ENCODE results near the gene GALE. TPM values are rescaled to one million over a fixed set of nuclear protein-coding genes. Genes with fewer than 3 reads are reported as not detected.

The GALE gene
- total and polyA plus RNA-seq, 2 of the 13 experiments (the other 11 are each of a cell fraction or from before 2014, with no cell fraction given) = 85.2 to 88.4 TPM

DNA sequence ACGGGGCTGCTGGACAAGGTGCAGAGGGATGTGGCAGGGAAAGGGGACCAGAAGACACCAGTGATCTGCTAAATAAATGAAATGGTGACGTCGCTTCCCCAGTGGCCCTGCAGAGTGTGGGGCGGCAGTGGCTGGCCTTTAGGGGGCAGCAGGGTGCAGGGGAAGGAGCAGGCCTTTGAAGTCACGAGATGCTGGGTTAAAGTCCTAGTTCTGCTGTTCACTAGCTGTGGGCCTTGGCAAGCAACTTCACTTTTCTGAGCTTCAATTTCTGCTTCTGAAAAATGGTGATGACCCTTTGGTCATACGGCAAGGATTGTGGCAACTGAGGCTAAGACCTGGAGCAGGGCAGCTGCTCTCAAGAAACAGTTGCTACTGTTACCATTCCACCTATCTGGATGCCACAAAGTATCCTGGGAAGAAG lies 9.2 kb upstream of the GALE start:
- no TSS peak for BruUV-seq (replicated peaks)
- peak; percentile 89 for ATAC-seq
- peak overlapping the region; percentile 59 for H3K27ac ChIP-seq (ENCODE audit: extremely low read length, insufficient read depth, low read length)
- FAIRE-seq = peak; percentile 82
- intact Hi-C loops (cut with micrococcal nuclease; ENCODE audit: unreplicated experiment) = loop anchor here (1.0 to 2.0 kb wide), 2 partner anchors 45 to 107 kb away; no protein-coding TSS in a partner anchor
- no peaks in the 10 kb centered on the region for H4K20me1 ChIP-seq (ENCODE audit: insufficient read depth, low read length)
- peak; percentile 78 for DNase-seq (ENCODE audit: low spot score)
- no peaks in the 10 kb centered on the region for H3K27me3 ChIP-seq (ENCODE audit: control insufficient read depth in 1 of 2, insufficient read depth in 2 of 2, low read length in 2 of 2)
- peaks cover 36% of the 10 kb centered on the region for H3K4me1 ChIP-seq (ENCODE audit: insufficient read depth, low read length)
- in situ Hi-C loops (cut with HindIII; ENCODE audit: extremely low pct_ligation_motif_present, low pct_unique_long_range_greater_than_20kb) = loop anchor here (5.0 kb wide), 2 partner anchors 58 to 108 kb away; partner anchors contain the start of gene FUCA1
- ChIA-PET POLR2A (interaction anchor here (0.9 to 4.7 kb wide), 8 partner anchors 9 to 107 kb away, joined by 3 to 71 read pairs (median 6); partner anchors contain the start of genes FUCA1, GALE, HMGCL and PITHD1), CTCF (ENCODE audit: low intra/inter-chr PET ratio, low total read pairs) (interaction anchor here (1.7 to 2.5 kb wide), 3 partner anchors 45 to 107 kb away, joined by 10 to 15 read pairs (median 14); partner anchors contain the start of gene FUCA1)
- H3K4me3 ChIP-seq (replicated peaks in 1 of 3; ENCODE audit: insufficient read depth in 1 of 3, low read depth in 2 of 3, low read length in 3 of 3) = no peak overlapping the region
- peak overlapping the region; percentile 54 for H3K4me2 ChIP-seq (ENCODE audit: low read depth, low read length)
- H3K36me3 ChIP-seq (replicated peaks in 1 of 2; ENCODE audit: control insufficient read depth in 1 of 2, insufficient read depth in 2 of 2, low read length in 2 of 2) = peaks cover 3 to 14% of the 10 kb centered on the region in 2 experiments; a peak in 3 of 5 replicates
- H3K9me3 ChIP-seq (ENCODE audit: low read length) = no peaks in the 10 kb centered on the region
- no peaks in the 10 kb centered on the region for H3K79me2 ChIP-seq (ENCODE audit: insufficient read depth, low read length)
- WGBS (ENCODE audit: low lambda C conversion rate) = 3% methylated on average over 4 of the region's 6 CpGs
- no peak overlapping the region for H2AFZ ChIP-seq (ENCODE audit: low read length)
- peak overlapping the region; percentile 35; the same call in 1 of the 2 replicates for H3K9ac ChIP-seq (ENCODE audit: insufficient read depth, low read depth, low read length)
- TF ChIP-seq HOXA7 (CRISPR knock-in tag; IDR thresholded peaks at IDR 0.05) (no peak), ZNF674 (CRISPR knock-in tag; IDR thresholded peaks at IDR 0.05; ENCODE audit: low read depth) (no peak), TERF1 (CRISPR knock-in tag; IDR thresholded peaks at IDR 0.05) (no peak), TBP (CRISPR knock-in tag; IDR thresholded peaks at IDR 0.05) (no peak), ZNF691 (CRISPR knock-in tag; IDR thresholded peaks at IDR 0.05; ENCODE audit: borderline replicate concordance, low read depth) (no peak), CENPT (CRISPR knock-in tag; IDR thresholded peaks at IDR 0.05; ENCODE audit: low read depth) (no peak), TOE1 (CRISPR knock-in tag; IDR thresholded peaks at IDR 0.05) (no peak), ADNP (CRISPR knock-in tag; IDR thresholded peaks at IDR 0.05) (no peak), SYNCRIP (IDR thresholded peaks at IDR 0.05; ENCODE audit: insufficient read depth, low read depth, low read length) (no peak), MEIS1 (CRISPR knock-in tag; IDR thresholded peaks at IDR 0.05; ENCODE audit: borderline replicate concordance) (no peak), BCL6 (CRISPR knock-in tag; IDR thresholded peaks at IDR 0.05) (no peak), CHCHD3 (CRISPR knock-in tag; IDR thresholded peaks at IDR 0.05) (peak; percentile 32; the same call in 1 of the 2 replicates), HIVEP1 (CRISPR knock-in tag; IDR thresholded peaks at IDR 0.05) (no peak), NRL (CRISPR knock-in tag; IDR thresholded peaks at IDR 0.05; ENCODE audit: borderline replicate concordance) (no peak), HHEX (CRISPR knock-in tag; IDR thresholded peaks at IDR 0.05) (no peak), POLR2G (IDR thresholded peaks at IDR 0.05; ENCODE audit: low read depth, low read length) (no peak), ASH2L (IDR thresholded peaks at IDR 0.05; ENCODE audit: insufficient read length, low read depth, low read length) (no peak), MEIS2 (CRISPR knock-in tag; IDR thresholded peaks at IDR 0.05) (no peak), TBL1XR1 (IDR thresholded peaks at IDR 0.05; ENCODE audit: borderline replicate concordance, low read length, partially characterized antibody) (peak; percentile 34)
